Neutrophil (primary cell): ENCODE measurements around the gene MAP7D3.

Source experiments
- H3K27ac ChIP-seq: fragments of 200-600 bp; sonication (generic); 2 replicates; pipeline ENCODE4 v1.5.1; 2016; ENCODE audit warnings: mild to moderate bottlenecking, moderate library complexity
- H3K27me3 ChIP-seq: fragments of 200-600 bp; sonication (generic); 2 replicates; pipeline ENCODE4 v1.6.0; 2016; ENCODE audit warnings: mild to moderate bottlenecking
- H3K36me3 ChIP-seq: fragments of 200-600 bp; sonication (generic); 2 replicates; pipeline ENCODE4 v1.5.1; 2017
- H3K4me1 ChIP-seq, 2 experiments: fragments of 200-600 bp in 1 of 2; sonication (generic) in 1 of 2; 1 replicate in 1 of 2; 2 replicates in 1 of 2; pipeline versions ENCODE4 v1.5.1 to v1.6.1; 2013 to 2016; ENCODE audit warnings: low read depth in 1 of 2, low read length in 1 of 2, mild to moderate bottlenecking in 1 of 2, moderate library complexity in 1 of 2; ENCODE audit not compliant: control insufficient read depth in 1 of 2, insufficient read depth in 1 of 2
- H3K4me3 ChIP-seq, 2 experiments: fragments of 200-600 bp in 1 of 2; sonication (generic) in 1 of 2; 1 replicate in 1 of 2; 2 replicates in 1 of 2; pipeline ENCODE4 v1.5.1; 2013 to 2016; ENCODE audit warnings: low read depth in 1 of 2, low read length in 1 of 2, mild to moderate bottlenecking in 1 of 2, moderate library complexity in 1 of 2
- H3K9me3 ChIP-seq: fragments of 200-600 bp; sonication (generic); 2 replicates; pipeline ENCODE4 v1.5.1; 2016
- CTCF ChIP-seq: fragments of 200-600 bp; sonication (generic); IDR thresholded peaks from 2 replicates; pipeline ENCODE4 v1.5.1; 2016; ENCODE audit warnings: antibody characterized with exemption

The MAP7D3 gene

GRCh38 chrX:136260776-136261175 lies 9.6 kb upstream of the MAP7D3 start:
- TF ChIP-seq CTCF: no peak
- peaks cover 0 to 6% of the 10 kb centered on the region in 2 experiments for H3K4me1 ChIP-seq
- H3K27ac ChIP-seq: no peak overlapping the region
- no peaks in the 10 kb centered on the region for H3K36me3 ChIP-seq
- no peaks in the 10 kb centered on the region for H3K27me3 ChIP-seq
- no peaks in the 10 kb centered on the region for H3K9me3 ChIP-seq
- no peak overlapping the region for H3K4me3 ChIP-seq

GRCh38 chrX:136259543-136259942 lies 8.3 kb upstream of the MAP7D3 start:
- Histone ChIP-seq H3K4me3 (no peak overlapping the region), H3K27ac (no peak overlapping the region), H3K27me3 (no peaks in the 10 kb centered on the region), H3K9me3 (no peaks in the 10 kb centered on the region), H3K4me1 (peaks cover 0 to 6% of the 10 kb centered on the region in 2 experiments), H3K36me3 (no peaks in the 10 kb centered on the region)
- no peak for TF ChIP-seq CTCF

GRCh38 chrX:136258951-136259350 lies 7.8 kb upstream of the MAP7D3 start:
- H3K36me3 ChIP-seq: no peaks in the 10 kb centered on the region
- TF ChIP-seq CTCF: no peak
- no peak overlapping the region for H3K4me3 ChIP-seq
- H3K27me3 ChIP-seq: no peaks in the 10 kb centered on the region
- H3K9me3 ChIP-seq: no peaks in the 10 kb centered on the region
- H3K4me1 ChIP-seq: peaks cover 0 to 6% of the 10 kb centered on the region in 2 experiments
- H3K27ac ChIP-seq: no peak overlapping the region

GRCh38 chrX:136256026-136256425 lies 4.8 kb upstream of the MAP7D3 start:
- no peaks in the 10 kb centered on the region for H3K36me3 ChIP-seq
- TF ChIP-seq CTCF: no peak
- no peaks in the 10 kb centered on the region for H3K27me3 ChIP-seq
- no peak overlapping the region for H3K27ac ChIP-seq
- no peak overlapping the region for H3K4me3 ChIP-seq
- peaks cover 0 to 6% of the 10 kb centered on the region in 2 experiments for H3K4me1 ChIP-seq
- H3K9me3 ChIP-seq: no peaks in the 10 kb centered on the region

GRCh38 chrX:136255541-136255940 lies 4.3 kb upstream of the MAP7D3 start:
- Histone ChIP-seq H3K27me3 (peaks cover 2% of the 10 kb centered on the region), H3K36me3 (no peaks in the 10 kb centered on the region), H3K4me3 (no peak overlapping the region), H3K9me3 (no peaks in the 10 kb centered on the region), H3K4me1 (peaks cover under 1 to 8% of the 10 kb centered on the region in 2 experiments), H3K27ac (no peak overlapping the region)
- no peak for TF ChIP-seq CTCF
